Fibroblast of the conjunctiva (primary cell): ENCODE results near the gene REEP6.
"Not testable (repeated sequence)": the region's sequence is repeated elsewhere in the genome, so short reads cannot be mapped to it uniquely, and the experiment has no call there.

Experiments used
- DNase-seq: peaks from one replicate; pipeline ENCODE4 v3.0.0-alpha.2; 2010; ENCODE audit warnings: low read depth

The REEP6 gene

DNA sequence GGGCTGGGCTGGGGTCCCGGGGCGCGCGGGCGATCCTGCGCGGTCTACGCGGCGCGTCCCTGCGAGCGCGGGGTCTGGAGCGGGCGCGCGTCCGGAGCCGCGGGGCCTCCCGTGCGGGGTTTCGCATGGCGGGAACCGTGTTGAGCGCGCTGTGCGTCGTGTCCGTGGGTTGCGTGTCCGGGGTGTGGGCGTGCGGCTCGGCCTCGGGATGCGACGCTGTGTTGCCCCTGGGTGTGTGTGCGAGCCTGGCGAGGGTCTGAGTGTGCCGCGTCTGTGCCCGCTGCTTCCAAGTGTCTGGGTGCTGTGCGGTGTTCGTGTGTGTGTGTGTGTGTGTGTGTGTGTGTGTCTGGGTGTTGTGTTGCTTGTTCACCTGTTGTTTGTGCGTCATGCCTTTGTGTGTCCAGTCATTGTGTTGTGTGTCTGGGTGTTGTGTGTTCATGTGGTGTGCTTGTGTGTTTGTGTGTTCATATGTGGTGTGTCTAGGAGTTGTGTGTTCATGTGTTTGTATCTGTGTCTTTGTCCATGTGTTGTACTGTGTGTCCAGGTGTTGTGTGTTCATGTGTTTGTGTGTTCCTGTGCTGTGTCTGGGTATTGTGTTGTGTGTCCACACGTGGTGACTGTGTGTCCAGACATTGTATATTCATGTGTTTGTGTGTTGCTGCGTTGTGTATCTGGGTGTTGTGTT is 33.4 kb downstream of the REEP6 start:
- DNase-seq: no peak

DNA sequence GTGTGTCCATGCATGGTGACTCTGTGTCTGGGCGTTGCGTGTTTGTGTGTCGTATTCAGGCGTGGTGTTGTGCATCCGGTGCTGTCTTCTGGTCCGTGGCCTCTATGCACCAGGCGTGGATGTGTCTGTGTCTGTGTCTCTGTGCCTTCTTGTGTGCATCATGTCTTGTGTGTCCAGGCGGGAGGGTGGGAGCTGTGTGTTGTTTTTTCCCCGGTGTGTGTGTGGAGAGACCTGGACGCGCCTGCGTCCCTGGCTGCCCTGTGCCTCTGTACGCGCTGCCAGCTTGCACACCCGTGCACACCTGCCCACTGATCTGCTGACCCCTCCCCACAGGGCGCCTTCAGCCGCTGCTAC is 34.0 kb downstream of the REEP6 start:
- no peak for DNase-seq

DNA sequence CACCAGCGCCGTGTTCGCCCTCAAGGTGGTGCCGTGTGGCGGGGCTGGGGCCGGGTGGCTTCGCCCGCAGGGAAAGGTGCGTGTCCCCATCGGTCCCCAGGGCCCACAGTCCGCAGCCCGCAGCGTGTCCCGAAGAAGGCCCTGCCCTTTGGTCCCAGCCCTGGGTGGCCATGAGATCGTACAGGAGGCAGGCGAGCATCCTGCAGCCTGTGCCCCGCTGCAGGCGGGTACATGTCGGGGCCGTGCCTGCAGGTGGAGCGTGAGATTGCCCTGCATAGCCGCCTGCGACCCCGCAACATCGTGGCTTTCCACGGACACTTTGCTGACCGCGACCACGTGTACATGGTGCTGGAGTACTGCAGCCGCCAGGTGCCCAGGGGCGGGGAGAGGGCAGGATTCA is 34.4 kb downstream of the REEP6 start:
- no peak for DNase-seq

DNA sequence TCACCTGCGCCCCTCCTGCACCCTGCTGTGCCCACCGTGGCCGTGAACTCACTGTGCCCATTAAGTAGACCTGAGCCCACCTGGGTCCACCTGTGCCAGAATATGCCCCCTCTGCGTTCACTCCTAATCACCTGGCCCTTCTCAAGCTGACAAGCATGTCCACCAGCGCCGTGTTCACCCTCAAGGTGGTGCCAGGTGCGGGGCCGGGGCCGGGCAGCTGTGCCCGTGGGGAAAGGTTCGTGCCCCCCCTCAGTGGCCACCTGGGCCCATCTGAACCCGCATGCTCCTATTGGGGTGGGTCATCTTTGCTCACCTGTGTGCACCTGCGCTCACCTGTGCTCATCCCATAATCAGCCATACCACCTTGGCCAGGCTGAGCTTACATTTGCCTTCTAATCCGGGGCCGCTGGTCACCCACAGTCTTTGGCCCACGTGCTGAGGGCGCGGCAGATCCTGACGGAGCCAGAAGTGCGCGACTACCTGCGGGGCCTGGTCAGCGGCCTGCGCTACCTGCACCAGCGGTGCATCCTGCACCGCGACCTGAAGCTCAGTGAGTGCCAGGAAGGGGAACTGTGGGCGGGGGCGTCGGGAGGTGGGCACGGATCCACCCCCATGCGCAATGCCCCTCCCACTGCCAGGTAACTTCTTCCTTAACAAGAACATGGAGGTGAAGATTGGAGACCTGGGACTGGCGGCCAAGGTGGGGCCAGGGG is 35.2 kb downstream of the REEP6 start:
- no peak for DNase-seq

DNA sequence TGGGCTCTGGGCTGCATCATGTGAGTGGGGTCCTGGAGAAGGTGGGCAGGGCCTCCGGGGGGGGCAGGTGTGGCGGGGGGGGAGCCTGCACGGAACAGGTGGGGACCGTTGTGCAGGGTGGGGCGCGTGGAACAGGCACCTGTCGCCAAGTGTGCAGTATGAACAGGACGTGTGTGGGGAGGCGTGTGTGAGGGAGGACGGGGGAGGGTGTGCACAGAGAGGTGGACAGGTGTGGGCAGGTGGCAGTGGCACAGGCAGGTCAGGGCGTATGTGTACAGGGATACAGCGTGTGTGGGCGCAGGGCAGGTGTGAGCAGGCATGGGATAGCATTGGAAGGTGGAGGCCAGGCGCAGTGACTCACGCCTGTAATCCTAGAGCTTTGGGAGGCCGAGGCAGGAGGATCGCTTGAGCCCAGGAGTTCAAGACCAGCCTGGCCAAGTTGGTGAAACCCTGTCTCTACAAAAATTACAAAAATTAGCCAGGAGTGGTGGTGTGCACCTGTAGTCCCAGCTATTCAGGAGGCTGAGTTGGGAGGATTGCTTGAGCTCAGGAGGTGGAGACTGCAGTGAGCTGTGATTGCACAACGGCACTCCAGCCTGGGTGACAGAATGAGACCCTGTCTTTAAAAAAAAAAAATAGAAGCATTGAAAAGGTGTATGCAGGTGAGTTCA is 36.1 kb downstream of the REEP6 start:
- no peak for DNase-seq

DNA sequence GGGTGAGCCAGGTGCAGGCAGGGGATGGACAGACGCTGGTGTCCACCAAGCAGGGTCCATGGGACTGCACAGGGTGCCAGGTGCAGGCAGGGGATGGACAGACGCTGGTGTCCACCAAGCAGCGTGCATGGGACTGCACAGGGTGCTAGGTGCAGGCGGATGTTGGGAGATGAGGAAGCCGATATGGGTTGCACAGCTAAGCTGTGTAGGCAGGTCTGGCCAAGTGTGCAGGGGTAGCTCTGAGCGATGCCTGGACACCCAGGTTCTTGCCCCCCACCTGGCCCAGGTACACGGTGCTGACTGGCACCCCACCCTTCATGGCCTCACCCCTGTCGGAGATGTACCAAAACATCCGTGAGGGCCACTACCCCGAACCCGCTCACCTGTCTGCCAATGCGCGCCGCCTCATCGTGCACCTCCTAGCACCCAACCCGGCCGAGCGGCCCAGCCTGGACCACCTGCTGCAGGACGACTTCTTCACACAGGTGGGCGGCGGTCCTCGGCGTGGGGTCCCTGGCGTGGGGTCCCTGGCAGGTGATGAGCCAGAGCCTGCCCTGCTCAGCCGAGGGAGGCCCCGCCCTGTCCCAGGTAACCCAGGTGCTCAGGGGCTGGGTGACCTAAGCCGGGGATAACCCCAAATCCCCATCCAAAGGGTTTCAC is 36.8 kb downstream of the REEP6 start:
- DNase-seq: no peak

DNA sequence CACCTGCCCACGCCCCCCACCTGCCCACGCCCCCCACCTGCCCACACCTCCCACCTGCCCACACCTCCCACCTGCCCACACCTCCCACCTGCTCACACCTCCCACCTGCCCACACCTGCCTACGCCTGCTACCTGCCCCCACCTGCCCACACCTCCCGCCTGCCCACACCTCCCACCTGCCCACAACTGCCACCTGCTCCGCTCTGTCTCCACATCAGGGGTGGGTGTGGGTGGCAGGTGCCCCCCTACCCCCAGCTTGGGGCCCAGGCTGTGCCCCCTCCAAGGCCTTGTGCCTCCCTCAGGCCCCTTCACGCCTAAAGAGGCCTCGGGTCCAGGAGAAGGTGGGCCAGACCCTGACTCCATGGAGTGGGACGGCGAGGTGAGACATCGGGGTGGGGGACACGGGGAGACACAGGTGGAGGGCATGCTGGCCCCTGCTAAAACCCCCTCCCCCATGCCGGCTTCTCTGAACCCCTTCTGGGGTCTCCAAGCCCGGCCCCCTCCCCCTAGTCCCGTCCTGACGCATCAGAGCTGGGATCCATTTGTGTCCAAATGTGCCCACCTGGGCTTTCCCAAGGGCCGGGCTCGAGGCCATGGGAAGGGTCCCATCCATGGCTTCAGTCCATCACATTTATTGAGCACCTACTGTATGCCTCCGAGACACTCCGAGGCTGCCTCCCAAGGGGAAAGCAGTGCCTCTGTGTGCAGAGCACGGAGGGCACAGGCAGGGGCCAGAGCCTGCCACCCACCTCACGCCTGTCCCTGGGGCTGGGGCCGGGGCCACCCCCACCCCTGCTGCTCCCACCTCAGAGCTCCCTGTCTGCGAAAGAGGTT is 37.8 kb downstream of the REEP6 start:
- no peak for DNase-seq

DNA sequence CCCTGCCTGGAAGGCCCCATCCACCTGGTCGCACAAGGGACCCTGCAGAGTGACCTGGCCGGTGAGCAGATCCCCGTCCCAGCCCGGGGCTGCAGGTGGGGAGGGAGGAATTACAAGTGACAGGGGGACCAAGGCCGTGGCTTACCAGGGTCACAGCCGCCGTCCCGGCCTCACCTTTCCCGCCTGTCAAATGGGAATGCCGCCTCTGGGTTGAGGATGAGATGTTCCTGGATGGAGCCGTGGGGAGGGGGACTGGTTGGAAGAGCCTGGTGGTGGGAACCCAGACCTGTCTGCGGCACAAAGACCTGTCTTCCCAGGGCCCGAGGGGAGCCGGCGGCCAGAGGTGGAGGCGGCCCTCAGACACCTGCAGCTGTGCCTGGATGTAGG is 38.4 kb downstream of the REEP6 start:
- DNase-seq: no peak

DNA sequence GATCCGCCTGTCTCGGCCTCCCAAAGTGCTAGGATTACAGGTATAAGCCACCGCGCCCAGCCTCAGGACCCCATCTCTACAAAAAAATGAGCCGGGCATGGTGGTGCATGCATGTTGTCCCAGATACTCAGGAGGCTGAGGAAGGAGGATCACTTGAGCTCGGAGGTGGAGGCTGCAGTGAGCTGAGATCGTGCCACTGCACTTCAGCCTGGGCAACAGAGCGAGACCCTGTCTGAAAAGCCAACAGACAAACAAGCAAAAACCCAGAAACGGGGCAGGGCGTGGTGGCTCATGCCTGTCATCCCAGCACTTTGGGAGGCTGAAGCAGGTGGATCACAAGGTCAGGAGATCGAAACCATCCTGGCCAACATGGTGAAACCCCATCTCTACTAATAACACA is 39.9 kb downstream of the REEP6 start:
- DNase-seq: not testable (repeated sequence)

DNA sequence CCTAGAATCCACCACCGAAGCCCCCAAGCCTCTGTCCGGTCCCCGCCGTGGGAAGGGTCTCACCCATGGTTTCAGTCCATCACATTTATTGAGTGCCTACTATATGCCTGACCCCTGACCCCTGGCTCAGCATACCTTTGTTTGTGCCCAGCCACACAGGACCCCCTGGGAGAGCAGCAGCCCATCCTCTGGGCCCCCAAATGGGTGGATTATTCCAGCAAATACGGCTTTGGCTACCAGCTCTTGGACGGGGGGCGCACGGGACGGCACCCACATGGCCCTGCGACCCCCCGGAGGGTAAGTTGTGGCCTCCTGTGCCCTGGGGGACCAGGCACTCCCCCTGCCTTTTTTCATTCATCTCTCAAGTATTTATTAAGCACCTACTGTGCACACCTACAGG is 40.6 kb downstream of the REEP6 start:
- DNase-seq: no peak

DNA sequence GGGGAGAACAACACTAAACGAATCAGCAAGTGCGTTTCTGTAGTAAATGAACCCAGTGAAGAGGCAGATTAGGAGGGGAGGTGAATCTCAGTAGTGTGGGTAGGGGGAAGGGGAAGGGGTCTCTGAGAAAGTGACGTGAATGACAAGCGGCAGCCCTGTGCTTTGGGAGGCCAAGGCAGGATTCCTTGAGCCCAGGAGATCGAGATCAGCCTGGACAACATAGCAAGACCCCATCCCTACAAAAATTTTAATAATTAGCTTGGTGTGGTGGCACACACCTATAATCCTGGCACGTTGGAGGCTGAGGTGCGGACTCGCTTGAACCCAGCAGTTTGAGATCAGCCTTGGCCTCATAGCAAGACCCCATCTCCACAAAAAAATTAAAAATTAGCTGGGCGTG is 41.0 kb downstream of the REEP6 start:
- no peak for DNase-seq

DNA sequence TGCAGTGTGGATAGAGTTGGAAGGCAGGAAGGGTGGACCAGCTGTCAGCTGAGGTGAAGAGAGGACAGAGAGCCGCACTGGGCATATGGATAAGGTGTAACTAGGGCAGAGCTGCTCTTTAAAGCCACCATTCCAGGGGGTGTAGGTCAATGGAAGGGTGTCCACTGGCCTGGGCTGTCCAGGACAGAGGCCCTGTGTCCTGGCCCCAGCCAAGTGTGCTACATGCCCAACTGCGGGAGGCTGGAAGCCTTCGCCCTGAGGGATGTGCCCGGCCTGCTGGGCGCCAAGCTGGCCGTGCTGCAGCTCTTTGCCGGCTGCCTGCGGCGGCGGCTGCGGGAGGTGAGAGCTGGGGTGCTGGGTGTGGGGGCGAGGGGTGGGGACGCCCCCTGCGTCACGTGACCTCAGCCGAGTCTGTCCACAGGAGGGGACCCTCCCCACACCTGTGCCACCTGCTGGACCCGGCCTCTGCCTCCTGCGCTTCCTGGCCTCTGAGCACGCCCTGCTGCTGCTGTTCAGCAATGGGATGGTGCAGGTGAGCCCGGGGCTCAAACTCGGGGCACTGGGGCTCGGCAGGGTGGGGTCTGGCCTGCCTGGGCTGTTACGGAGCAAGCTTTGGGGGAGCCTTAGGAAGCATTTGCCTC is 42.6 kb downstream of the REEP6 start:
- no peak for DNase-seq

DNA sequence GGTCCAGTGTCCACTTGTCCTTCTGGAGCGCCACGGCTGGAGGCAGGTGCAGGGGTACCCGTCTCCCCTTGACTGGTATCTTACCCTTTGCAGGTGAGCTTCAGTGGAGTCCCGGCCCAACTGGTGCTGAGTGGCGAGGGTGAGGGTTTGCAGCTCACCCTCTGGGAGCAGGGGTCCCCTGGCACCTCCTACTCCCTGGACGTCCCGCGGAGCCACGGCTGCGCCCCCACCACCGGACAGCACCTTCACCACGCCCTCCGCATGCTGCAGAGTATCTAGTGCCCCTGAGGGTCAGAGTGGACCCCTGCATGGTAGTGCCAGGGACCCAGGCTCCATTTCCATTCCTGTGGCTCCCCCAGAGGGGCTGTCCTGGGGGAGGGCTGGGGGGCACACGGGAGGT is 44.0 kb downstream of the REEP6 start:
- DNase-seq: no peak

DNA sequence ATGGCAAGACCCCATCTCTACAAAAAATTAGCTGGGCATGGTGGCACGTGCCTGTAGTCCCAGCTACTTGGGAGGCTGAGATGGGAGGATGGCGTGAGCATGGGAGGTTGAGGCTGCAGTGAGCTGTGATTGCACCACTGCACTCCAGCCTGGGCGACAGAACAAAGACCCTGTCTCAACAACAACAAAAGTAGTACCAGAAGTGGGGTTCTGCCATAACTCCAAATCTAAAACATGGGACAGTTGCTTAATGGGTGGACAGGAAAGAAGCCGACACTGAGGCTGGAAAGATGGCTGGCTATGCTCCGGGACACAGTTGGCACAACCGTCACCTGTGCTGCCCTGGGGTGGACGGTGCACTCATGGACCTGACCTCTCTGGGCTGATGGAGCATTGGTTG is 44.7 kb downstream of the REEP6 start:
- DNase-seq: not testable (repeated sequence)

DNA sequence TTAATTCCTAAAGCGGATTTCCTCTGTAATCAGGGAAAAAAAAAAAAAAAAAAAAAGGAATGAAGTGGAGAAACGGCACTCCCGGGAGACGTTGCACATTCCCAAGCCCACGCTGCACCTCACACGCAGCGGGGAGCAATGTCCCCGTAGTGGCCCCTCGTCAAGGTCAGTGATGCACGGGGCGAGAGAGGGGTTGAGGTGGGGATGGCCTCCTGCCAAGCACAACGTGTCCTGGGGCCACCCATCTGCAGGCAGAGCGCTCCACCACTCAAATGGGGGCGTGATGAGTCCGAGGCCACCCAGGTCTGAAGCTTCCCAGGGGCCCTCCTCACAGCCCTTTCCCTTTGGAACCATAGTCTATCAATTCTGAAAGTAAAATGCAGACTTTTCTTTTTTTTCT is 48.0 kb downstream of the REEP6 start:
- no peak for DNase-seq

DNA sequence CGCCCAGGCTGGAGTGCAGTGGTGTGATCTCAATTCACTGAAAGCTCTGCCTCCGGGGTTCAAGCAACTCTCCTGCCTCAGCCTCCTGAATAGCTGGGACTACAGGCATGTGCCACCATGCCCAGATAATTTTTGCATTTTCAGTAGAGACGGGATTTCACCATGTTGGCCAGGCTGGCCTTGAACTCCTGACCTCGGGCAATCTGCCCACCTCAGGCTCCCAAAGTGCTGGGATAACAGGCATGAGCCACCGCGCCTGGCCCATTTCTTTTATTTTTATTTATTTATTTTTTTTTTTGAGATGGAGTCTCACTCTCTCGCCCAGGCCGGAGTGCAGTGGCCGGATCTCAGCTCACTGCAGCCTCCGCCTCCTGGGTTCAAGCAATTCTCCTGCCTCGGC is 48.8 kb downstream of the REEP6 start:
- DNase-seq: not testable (repeated sequence)

DNA sequence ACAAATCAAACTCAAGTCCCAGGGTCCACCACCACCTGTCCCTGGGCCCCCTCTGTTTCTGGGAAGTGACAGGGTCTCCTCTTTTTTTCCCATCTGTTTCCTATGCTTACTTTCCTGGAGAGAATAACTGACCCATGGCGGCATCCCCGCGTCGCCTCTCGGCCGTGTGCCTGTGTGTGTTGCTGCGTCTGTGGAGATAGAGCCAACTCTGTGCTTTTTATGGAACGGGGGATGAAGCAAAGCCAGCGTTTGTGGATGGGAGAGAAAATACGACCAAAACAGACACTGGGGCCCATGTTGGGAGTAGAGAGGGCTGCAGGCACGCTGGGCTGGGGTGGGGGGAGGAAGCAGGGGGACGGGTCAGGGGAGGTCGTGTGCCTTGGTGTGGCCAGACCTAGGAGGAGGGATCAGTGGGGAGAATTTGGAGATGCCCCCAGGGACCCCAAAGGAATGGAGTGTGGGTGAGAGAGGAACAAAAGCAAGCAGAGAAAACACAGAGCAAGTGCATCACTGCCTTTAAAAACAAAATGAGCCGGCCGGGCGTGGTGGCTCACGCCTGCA is 49.5 kb downstream of the REEP6 start:
- DNase-seq: no peak
